Neural progenitor cell (in vitro differentiated cells): ENCODE data around the gene NCKAP5L. TPM values are rescaled to one million over a fixed set of nuclear protein-coding genes. Genes with fewer than 3 reads are reported as not detected.
A peak's percentile ranks its signal among the peaks of the same experiment; 100 is the strongest.

ENCODE experiments used
- DNase-seq: peaks from one replicate; pipeline ENCODE4 v3.0.0-alpha.2; 2016; ENCODE audit warnings: low spot score
- H2AFZ ChIP-seq: fragments of 200-600 bp; sonication (generic); replicated peaks from 2 replicates; pipeline ENCODE4 v1.6.1; 2016; ENCODE audit warnings: antibody characterized with exemption
- H3F3A ChIP-seq: fragments of 200-600 bp; sonication (generic); 2 replicates; pipeline ENCODE4 v1.6.1; 2016; ENCODE audit warnings: antibody characterized with exemption, low read depth
- H3K27ac ChIP-seq: fragments of 200-600 bp; sonication (generic); 2 replicates; pipeline ENCODE4 v1.5.1; 2016; ENCODE audit warnings: mild to moderate bottlenecking
- H3K27me3 ChIP-seq: fragments of 200-600 bp; sonication (generic); 2 replicates; pipeline ENCODE4 v1.6.1; 2016; ENCODE audit warnings: mild to moderate bottlenecking, moderate library complexity
- H3K36me3 ChIP-seq: fragments of 200-600 bp; sonication (generic); 2 replicates; pipeline ENCODE4 v1.5.1; 2016
- H3K4me1 ChIP-seq: fragments of 200-600 bp; sonication (generic); 2 replicates; pipeline ENCODE4 v1.6.1; 2016; ENCODE audit warnings: mixed run types
- H3K4me2 ChIP-seq: fragments of 200-600 bp; sonication (generic); 2 replicates; pipeline ENCODE4 v1.6.1; 2016
- H3K4me3 ChIP-seq: fragments of 200-600 bp; sonication (generic); 2 replicates; pipeline ENCODE4 v1.5.1; 2016
- H3K79me2 ChIP-seq: fragments of 200-600 bp; sonication (generic); 2 replicates; pipeline ENCODE4 v1.6.1; 2016; ENCODE audit warnings: low read depth
- H3K9ac ChIP-seq: fragments of 200-600 bp; sonication (generic); 2 replicates; pipeline ENCODE4 v1.6.1; 2016
- H3K9me3 ChIP-seq: fragments of 200-600 bp; sonication (generic); 2 replicates; pipeline ENCODE4 v1.5.1; 2016; ENCODE audit warnings: low read depth
- H4K20me1 ChIP-seq: fragments of 200-600 bp; sonication (generic); 2 replicates; pipeline ENCODE4 v1.6.1; 2016; ENCODE audit warnings: low read depth
- H3K27ac Mint-ChIP-seq: 3 replicates; pipeline ENCODE4 v1.8.0; 2021; ENCODE audit warnings: mixed read lengths
- H3K27me3 Mint-ChIP-seq: 2 replicates; pipeline ENCODE4 v1.8.0; 2022; ENCODE audit warnings: low read depth, mild to moderate bottlenecking, inconsistent platforms, moderate library complexity, mixed read lengths; ENCODE audit not compliant: insufficient read depth
- H3K36me3 Mint-ChIP-seq: 3 replicates; pipeline ENCODE4 v1.8.0; 2021; ENCODE audit warnings: mixed read lengths
- H3K4me1 Mint-ChIP-seq: 3 replicates; pipeline ENCODE4 v1.8.0; 2021; ENCODE audit warnings: mixed read lengths
- H3K4me3 Mint-ChIP-seq: 3 replicates; pipeline ENCODE4 v1.8.0; 2021; ENCODE audit warnings: mild to moderate bottlenecking, moderate library complexity, mixed read lengths
- H3K9me3 Mint-ChIP-seq: 3 replicates; pipeline ENCODE4 v1.8.0; 2020; ENCODE audit warnings: mixed read lengths
- EZH2 ChIP-seq: fragments of 200-600 bp; sonication (generic); IDR thresholded peaks from 2 replicates; pipeline ENCODE4 v1.6.1; 2017; ENCODE audit warnings: antibody characterized with exemption, mild to moderate bottlenecking, moderate library complexity
- EZH2phosphoT487 ChIP-seq: fragments of 200-600 bp; sonication (generic); IDR thresholded peaks from 2 replicates; pipeline ENCODE4 v1.6.1; 2017; ENCODE audit warnings: antibody characterized with exemption
- total RNA-seq: library from RNA; depleted of rRNA; stranded (reverse); fragments of >200 nt; gene quantifications from 2 replicates; pipeline ENCODE4 v1.2.3, GENCODE V29; 2015; ENCODE audit warnings: low replicate concordance
- TF ChIP-seq, protein P1 (sequence below): fragments of 200-600 bp; sonication (generic); IDR thresholded peaks from 2 replicates; pipeline ENCODE4 v1.5.1; 2017; ENCODE audit warnings: antibody characterized with exemption, mild to moderate bottlenecking

NCKAP5L gene
- total RNA-seq, 1 donor from 2014 or later: 5.6 TPM

GRCh38 chr12:49811136-49811535, 17.1 kb downstream of the NCKAP5L start:
- H3K27ac ChIP-seq: peak overlapping the region; percentile 98

DNA sequence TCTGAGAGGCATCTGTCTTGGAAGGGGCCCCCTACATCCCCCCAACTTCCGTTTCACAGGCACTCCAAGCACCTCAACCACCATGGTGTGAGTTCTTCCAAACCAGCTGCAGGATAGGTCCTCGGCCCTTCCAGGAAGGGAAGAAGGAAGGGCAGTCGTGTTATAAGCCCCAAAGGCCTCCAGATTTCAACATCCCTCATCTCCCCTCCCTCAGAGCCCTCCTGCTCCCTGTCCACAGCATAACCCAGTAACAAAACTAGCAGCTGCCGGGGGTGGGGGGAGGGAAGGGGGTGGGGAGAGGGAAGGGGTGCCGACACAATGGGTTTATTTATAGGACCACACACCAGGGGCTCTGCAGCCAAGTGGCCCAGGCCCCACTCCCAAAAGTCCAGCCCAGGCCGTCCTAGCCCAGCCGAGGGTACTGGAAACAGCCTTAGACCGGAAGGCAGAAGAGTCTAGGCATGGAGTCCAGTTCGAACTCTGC, 18.3 kb downstream of the NCKAP5L start:
- Histone ChIP-seq H3K9me3 (no peaks in the 10 kb centered on the region), H3K27me3 (no peaks in the 10 kb centered on the region), H2AFZ (no peak overlapping the region), H3K4me1 (peaks cover 53% of the 10 kb centered on the region), H3K4me2 (peak overlapping the region; percentile 76), H4K20me1 (no peaks in the 10 kb centered on the region), H3K27ac (peak overlapping the region; percentile 98), H3K9ac (no peak overlapping the region), H3K36me3 (no peaks in the 10 kb centered on the region), H3K4me3 (peak overlapping the region; percentile 35), H3K79me2 (peaks cover 27% of the 10 kb centered on the region), H3F3A (peaks cover 43% of the 10 kb centered on the region)
- peaks cover 26% of the 10 kb centered on the region for H3K36me3 Mint-ChIP-seq
- H3K27me3 Mint-ChIP-seq: peaks cover 5% of the 10 kb centered on the region
- no peak for DNase-seq
- H3K9me3 Mint-ChIP-seq: no peaks in the 10 kb centered on the region
- H3K27ac Mint-ChIP-seq: peak overlapping the region; percentile 99
- H3K4me1 Mint-ChIP-seq: peaks cover 60% of the 10 kb centered on the region
- no peak for TF ChIP-seq EZH2
- TF ChIP-seq, protein P1, sequence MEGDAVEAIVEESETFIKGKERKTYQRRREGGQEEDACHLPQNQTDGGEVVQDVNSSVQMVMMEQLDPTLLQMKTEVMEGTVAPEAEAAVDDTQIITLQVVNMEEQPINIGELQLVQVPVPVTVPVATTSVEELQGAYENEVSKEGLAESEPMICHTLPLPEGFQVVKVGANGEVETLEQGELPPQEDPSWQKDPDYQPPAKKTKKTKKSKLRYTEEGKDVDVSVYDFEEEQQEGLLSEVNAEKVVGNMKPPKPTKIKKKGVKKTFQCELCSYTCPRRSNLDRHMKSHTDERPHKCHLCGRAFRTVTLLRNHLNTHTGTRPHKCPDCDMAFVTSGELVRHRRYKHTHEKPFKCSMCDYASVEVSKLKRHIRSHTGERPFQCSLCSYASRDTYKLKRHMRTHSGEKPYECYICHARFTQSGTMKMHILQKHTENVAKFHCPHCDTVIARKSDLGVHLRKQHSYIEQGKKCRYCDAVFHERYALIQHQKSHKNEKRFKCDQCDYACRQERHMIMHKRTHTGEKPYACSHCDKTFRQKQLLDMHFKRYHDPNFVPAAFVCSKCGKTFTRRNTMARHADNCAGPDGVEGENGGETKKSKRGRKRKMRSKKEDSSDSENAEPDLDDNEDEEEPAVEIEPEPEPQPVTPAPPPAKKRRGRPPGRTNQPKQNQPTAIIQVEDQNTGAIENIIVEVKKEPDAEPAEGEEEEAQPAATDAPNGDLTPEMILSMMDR: no peak
- TF ChIP-seq EZH2phosphoT487: no peak
- peak overlapping the region; percentile 74 for H3K4me3 Mint-ChIP-seq

More at GRCh38 chr12:49811136-49811535, 17.1 kb downstream of the NCKAP5L start:
- Histone ChIP-seq H3K36me3 (no peaks in the 10 kb centered on the region), H3K27me3 (no peaks in the 10 kb centered on the region), H2AFZ (no peak overlapping the region), H3K4me2 (peak overlapping the region; percentile 76), H3K79me2 (peaks cover 27% of the 10 kb centered on the region), H3K4me1 (peaks cover 53% of the 10 kb centered on the region), H3K4me3 (no peak overlapping the region), H3K9ac (no peak overlapping the region), H4K20me1 (peaks cover 4% of the 10 kb centered on the region), H3F3A (peaks cover 43% of the 10 kb centered on the region), H3K9me3 (no peaks in the 10 kb centered on the region)
- H3K36me3 Mint-ChIP-seq: peaks cover 24% of the 10 kb centered on the region
- no peak for DNase-seq
- H3K9me3 Mint-ChIP-seq: peaks cover 4% of the 10 kb centered on the region
- H3K4me3 Mint-ChIP-seq: no peak overlapping the region
- H3K4me1 Mint-ChIP-seq: peaks cover 61% of the 10 kb centered on the region
- H3K27ac Mint-ChIP-seq: no peak overlapping the region
- H3K27me3 Mint-ChIP-seq: no peaks in the 10 kb centered on the region
- TF ChIP-seq EZH2 (no peak), EZH2phosphoT487 (no peak)
- TF ChIP-seq, protein P1: no peak

- Histone ChIP-seq H3K9me3 (no peaks in the 10 kb centered on the region), H3K79me2 (peaks cover 27% of the 10 kb centered on the region), H3K36me3 (no peaks in the 10 kb centered on the region), H3K27me3 (no peaks in the 10 kb centered on the region), H3K4me3 (peak overlapping the region; percentile 35), H4K20me1 (no peaks in the 10 kb centered on the region), H3K4me1 (peaks cover 53% of the 10 kb centered on the region), H3K9ac (no peak overlapping the region), H2AFZ (no peak overlapping the region), H3F3A (peaks cover 43% of the 10 kb centered on the region), H3K27ac (peak overlapping the region; percentile 98), H3K4me2 (peak overlapping the region; percentile 76)
- peaks cover 5% of the 10 kb centered on the region for H3K27me3 Mint-ChIP-seq
- H3K4me1 Mint-ChIP-seq: peaks cover 60% of the 10 kb centered on the region
- H3K4me3 Mint-ChIP-seq: peak overlapping the region; percentile 74
- peaks cover 23% of the 10 kb centered on the region for H3K36me3 Mint-ChIP-seq
- H3K9me3 Mint-ChIP-seq: no peaks in the 10 kb centered on the region
- peak overlapping the region; percentile 99 for H3K27ac Mint-ChIP-seq
- TF ChIP-seq EZH2phosphoT487: no peak
- no peak for TF ChIP-seq EZH2
- TF ChIP-seq, protein P1: no peak
- DNase-seq: peak; percentile 81
These were observed 18.8 kb downstream of the NCKAP5L start for GRCh38 chr12:49809381-49809905.
